DMS153 treated with DMSO at 0.1 percent for 48 hours (cell line): Measurements from ENCODE around the gene WTAP.
"Not testable (repeated sequence)": the region's sequence is repeated elsewhere in the genome, so short reads cannot be mapped to it uniquely, and the experiment has no call there.

Experiments used
- DNase-seq: peaks from one replicate; lab custom pipeline; 2025; ENCODE audit not compliant: unreplicated experiment; lab: John Stamatoyannopoulos, UW

Gene WTAP

DNA sequence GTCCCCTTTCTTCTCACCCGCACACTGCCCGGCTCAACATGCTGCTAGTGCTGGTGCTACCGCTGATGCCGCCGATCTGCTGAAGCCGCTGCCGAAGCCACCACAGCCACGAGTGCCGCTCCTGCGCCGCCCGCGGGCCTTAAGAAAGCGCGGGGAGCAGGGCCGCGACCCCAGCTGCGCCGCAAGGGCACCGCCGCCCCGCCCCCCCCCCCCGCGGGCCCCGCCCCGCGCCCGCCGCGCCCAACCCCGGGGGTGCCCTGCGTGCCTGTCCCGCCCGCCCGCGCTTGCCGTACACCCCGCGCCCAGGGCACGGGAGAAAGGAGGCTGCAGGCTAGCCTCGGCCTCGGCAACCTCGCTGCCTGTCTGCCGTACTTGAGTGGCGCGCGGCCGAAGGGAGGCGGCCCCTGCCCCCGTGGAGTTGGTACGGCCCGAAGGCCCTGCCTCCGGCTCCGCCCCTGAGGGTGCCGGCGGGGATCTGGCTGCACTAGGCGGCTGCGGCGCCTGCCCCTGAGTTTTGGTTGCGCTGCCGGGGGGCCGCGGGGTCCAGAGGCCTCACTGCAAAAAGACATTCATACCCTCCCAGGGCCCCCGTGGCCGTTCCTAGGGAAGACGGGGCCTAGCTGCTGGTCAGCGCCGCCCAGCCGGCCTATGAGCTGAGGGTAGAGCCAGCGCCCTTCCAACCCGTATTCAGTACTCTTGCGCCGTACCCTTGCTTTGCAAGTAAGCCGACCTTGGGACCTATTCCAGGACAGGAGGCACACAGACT is 34.0 kb upstream of the WTAP start, which contains the start of gene SOD2:
Gene SOD2, minus strand, starts transcription at position 114 of the 766 bp plus-strand sequence. Its CDS starts 74 bp downstream, at position 40.
- peak; percentile 74 for DNase-seq

DNA sequence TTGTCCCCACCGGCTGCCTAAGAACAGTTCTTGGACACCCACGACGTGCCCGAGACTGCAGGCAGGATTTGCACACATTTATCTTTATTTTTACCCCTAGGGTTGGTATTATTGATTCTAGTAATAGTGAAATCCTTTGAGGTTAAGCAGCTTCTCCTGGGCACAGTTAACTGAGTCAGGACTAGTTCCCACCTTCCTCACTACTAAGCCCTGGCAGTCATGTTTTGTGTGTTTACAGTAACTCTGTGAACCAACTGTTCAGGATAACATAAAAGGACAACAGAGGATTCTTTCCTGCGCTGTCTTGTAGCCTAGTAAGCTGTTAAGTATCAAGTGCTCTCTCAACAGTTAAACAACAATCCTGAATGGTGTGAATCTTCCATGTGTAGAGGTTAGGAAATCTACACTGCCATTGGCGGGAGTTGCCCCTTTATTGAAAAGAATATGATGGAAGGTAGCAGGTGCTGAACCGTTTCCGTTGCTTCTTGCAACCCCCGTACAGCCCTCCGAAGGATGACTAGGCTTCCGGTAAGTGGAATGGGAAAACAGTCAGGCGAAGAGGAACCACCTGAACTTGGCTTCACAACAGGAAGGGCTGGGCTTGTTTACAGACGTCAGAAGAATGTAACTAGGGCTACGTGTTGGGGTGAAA is 33.3 kb upstream of the WTAP start:
- peak; percentile 75 for DNase-seq

DNA sequence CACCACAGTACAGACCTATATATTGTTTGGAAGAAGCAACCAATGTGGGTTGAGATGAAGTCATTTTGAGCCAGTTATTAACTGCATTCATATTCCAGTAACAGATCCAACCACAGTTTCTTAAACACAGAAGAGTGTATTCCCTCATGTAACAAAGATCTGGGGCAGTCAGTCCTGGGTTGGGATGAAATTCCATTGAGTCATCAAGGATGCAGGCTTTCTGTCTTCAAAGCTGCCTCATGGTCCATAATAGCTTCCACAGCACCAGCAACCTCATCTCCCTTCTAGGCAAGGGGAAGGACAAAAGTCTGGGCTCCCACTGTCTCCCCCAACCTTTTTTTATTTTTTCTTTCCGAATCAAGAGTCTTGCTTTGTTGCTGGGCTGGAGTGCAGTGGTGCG is 31.3 kb upstream of the WTAP start:
- no peak for DNase-seq

DNA sequence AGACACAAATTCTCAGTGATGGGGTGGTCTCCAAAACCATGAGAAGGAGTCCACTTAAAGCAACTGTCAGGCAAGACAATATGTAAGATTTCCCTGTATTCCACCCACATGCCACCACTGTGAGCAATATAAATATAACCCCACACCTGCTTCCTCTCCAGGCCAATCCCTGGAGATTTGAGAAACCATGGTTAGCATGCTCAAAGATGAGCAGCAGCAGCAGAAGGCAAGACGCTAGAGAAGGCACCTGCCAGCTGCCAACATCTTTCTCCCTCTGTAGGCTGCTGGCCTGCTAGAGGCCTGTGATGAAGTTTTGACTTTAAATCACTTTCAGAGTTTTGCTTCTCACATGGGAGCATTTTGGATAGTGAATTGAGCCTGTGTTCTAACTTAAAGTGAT is 26.3 kb upstream of the WTAP start:
- DNase-seq = no peak

DNA sequence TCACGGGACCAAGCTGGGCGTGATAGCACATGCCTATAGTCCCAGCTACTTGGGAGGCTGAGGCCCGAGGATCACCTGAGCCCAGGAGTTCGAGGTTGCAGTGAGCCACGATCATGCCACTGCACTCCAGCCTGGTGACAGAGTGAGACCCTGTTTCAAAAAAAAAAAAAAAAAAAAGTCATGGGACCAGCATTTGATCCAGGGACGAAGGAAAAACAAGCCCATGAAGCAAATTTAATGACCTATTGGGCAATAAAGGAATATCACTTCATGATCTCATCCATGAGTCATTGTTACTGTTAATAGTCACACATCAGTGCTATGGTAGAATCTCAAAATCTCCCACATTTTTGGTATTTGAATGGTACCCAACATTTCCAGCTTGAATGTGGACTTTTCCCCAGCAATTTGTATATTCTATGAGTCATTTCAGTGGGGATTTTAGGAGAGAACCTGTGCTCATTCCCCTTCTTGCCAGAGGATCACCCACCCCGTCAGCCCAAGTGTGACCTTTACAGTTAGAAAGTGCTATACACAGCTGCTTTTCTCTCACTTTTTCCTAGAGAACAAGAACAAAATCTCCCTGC is 25.8 kb upstream of the WTAP start:
- no peak for DNase-seq

DNA sequence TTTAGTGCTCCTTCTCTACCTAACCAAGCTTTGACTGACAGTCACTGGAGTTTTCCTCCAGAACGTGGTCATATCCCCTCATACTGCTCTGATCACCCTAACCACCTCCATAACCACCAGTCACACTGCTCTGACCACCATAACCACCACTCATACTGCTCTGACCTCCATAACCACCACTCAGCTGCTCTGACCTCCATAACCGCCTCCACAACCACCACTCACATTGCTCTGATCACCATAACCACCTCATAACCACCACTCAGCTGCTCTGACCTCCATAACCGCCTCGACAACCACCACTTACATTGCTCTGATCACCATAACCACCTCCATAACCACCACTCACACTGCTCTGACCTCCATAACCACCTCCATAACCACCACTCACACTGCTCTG is 16.7 kb upstream of the WTAP start:
- not testable (repeated sequence) for DNase-seq

DNA sequence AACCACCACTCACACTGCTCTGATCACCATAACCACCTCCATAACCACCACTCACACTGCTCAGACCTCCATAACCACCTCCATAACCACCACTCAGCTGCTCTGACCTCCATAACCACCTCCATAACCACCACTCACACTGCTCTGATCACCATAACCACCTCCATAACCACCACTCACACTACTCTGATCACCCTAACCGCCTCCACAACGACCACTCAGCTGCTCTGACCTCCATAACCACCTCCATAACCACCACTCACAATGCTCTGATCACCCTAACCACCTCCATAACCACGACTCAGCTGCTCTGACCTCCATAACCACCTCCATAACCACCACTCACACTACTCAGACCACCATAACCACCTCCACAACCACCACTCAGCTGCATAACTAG is 14.9 kb upstream of the WTAP start:
- DNase-seq = not testable (repeated sequence)

DNA sequence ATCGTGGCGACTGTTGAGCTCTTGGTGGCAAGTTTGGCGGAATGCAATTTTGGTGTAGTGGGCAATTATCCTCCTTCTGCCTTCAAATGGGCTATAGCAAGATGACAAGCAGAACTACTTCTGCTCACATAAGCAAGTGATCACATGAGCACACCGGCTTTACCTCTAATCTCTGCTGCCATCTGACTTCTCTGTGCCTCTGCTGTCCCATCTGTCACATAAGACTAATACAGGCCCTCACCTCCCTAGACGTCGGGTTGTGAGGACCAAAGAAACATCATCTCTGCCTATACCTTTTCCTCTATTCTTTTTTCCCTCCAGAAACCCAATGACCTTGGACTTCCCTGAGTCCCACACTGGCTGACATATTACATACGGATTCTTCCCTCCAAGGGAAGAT is 13.3 kb upstream of the WTAP start:
- DNase-seq = no peak

DNA sequence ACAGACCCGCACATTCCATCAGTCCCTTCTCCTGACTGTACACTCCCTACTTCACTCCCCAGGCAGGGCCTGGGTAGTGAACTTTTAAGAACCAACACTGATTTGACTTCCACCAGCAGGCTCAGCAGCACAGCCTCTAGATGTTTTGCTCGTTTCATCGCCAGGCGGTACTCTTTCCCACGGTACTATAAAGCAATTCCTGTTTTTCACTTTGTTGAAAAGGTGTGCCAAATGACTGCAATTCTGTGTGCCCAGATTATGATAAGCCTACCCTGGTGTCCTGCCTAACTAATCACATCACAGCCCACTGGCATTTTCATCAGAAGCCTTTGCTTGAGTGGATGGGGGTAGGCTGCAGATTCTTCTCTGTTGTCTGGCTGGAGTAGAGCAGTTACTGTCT is 12.9 kb upstream of the WTAP start:
- no peak for DNase-seq

DNA sequence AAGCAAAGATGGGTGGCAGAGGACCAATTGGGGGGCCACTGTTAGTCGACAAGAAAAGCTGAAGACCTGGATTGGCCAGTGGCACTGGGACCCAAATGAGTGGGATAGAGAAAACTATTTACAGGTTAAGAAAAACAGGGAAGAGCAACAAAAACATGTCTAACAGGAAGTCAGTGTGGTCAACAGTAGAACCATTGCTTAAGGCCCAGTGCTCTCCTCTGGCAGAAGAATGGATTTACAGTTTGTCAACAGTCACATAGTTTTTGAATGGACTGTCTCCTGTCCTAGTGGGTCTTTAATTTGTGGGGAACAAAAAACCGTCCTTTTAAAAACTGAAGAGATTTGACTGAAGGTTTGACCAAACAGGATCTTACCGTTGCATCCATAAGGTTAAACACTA is 12.1 kb upstream of the WTAP start:
- no peak for DNase-seq

DNA sequence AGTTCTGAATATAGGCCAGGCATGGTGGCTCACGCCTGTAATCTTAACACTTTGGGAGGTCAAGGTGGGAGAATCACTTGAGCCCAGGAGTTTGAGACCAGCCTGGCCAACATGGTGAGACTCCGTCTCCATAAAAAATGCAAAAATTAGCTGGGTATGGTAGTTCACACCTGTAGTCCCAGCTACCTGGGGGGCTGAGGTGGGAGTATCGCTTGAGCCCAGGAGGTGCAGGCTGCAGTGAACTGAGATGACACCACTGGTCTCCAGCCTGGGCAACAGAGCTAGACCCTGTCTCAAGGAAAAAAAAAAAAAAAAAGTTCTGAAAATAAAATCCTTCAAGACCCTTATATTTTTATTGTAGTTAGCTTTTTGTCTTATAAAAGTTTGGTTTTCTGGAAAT is 11.7 kb upstream of the WTAP start:
- DNase-seq = no peak

DNA sequence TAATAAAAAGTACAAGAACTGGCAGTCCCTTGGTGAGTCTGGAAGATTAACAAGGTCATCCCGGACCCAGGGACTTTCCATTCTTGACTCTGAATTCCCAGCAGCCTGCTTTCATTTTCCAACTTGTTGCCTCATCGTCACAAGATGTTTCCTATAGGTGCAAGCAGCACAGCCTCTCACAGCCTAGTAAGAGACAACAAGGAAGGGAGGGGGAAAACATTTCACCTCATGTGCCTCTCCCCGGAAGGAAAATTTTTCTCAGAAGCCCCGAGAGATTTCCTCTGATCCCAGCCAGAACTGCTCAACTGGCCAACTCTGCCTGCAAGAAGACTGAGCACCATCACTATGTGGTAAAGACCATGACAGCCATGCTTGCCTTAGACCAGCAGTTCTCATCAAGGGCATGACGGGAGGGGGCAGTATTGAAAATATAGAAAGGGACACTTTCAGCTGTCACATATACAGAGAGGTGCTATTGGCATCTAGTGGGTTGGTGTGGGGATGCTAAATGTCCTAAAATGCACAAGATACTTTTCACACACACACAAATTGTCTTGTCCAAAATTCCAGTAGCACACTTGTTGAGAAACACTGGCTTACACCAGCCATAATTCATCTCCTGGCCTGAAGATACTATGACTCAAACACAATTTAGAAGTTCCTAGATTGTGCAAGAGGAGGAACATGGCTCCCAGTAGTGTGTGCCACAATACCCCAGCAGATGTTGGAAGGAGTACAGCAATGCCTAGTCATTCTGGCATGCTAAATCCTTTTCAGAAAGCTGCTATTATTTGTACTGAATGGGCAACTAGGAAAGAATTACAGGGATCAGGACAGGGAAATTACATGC is 10.8 kb upstream of the WTAP start:
- no peak for DNase-seq

DNA sequence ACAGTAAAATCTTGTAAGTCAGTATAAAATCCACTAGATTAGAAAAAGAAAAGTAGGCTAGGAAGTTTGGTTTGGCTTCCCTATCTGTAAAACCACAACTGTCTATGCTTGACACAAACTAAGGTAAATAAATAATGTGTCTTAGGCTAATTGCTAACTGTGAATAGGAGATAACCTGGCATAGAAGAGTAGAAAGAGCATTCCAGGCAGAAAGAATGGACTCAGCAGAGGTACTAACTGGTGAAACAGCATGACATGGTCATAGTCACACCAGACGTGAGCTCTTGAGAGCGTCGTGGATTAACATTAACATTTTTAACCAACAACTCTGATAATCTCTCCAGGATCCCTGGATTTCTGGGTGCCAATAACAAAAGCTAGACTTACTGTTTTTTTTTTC is 8.7 kb upstream of the WTAP start:
- DNase-seq = no peak

DNA sequence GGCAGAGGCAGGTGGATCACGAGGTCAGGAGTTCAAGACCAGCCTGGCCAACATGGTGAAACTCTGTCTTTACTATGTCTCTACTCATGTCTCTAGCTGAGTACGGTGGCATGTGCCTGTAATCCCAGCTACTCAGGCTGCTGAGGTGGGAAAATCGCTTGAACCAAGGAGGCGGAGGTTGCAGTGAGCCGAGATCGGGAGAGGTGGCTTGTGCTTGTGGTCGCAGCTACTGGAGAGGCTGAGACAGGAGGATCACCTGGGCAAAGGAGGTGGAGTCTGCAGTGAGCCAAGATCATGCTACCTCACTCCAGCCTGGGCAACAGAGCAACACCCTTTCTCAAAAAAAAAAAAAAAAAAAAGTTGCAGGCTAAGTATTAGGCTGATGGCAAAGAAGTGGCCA is 8.0 kb upstream of the WTAP start:
- no peak for DNase-seq

DNA sequence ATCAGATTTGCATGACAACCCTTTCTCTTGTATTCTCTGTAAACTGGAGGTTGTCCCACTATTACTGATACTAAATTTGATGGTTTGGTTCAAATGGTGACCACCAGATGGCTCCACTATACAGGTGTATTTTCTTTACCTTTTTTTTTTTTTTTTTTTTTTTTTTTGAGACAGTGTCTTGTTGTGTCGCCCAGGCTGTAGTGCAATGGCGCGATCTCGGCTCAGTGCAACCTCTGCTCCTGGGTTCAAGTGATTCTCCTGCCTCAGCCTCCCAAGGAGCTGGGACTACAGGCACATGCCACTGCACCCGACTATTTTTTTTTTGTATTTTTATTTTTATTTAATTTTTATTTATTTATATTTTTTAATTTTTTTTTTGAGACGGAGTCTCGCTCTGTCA is 6.6 kb upstream of the WTAP start:
- DNase-seq = peak; percentile 5

DNA sequence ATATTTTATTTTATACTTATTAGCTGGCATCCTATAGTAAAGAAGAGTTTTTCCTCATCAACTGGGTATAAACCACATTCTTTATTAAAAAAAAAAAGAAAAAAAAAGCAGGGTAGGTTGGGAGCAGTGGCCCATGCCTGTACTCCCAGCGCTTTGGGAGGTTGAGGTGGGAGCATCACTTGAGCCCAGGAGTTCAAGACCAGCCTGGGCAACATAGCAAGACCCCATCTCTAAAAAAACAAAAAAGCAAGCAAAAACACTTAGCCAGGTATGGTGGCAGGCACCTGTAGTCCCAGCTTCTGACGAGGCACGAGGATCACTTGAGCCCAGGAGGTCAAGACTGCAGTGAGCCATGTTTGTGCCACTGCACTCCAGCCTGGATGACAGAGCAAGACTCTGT is 5.3 kb upstream of the WTAP start:
- DNase-seq = not testable (repeated sequence)

DNA sequence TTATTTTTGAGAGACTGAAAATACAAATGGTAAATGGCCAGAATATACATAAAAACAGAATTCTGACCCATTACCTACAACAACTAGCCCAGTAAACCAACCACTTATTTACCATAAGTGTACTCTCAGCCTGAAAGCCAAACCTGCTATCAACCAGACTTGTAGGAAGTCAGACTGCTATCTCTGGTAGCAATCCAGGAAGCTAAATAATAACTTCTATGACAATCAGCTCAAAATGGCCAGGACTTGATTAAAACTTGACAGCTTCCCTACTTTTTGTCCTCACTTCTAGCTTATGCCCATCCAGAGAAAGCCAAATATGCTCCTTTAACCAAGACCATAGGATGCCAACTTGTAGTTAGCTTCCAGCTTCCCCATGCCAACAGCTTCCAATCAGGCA is 4.7 kb upstream of the WTAP start:
- no peak for DNase-seq

DNA sequence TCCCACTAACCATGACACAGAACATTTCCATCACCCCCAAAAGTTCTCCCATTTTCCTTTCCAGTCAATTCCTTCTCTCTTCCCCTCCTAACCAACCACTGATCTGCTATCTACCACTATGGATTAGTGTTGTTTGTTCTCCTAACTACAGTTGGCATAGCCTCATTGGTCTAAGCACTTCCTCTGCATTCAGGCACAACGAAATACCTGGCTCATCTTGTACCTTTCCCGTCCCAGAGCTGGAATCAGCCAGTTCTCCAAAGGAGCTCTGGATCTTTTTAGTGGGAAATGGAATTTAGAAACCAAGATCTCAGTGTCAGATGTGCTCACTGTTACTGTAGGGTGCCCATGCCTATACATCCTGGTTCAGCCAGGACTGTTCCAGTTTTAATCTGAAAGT is 4.0 kb upstream of the WTAP start:
- no peak for DNase-seq

DNA sequence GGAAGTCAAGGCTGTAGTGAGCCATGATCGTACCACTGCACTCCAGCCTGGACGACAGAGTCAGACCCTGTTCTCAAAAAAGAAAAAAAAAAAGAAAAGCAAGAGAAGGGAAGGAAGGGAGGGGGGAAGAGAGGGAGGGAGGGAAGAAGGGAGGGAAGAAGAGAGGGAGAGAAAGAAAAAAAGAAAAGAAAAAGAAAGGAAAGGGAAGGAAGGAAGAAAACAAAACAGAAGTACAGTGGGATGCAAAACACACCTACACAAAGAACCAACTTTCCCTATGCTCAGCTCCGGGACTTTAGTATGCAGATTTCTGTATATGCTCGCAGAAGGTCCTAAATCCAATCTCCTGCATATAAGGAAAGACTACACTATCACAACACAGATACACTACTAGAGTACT is 2.5 kb upstream of the WTAP start:
- no peak for DNase-seq

DNA sequence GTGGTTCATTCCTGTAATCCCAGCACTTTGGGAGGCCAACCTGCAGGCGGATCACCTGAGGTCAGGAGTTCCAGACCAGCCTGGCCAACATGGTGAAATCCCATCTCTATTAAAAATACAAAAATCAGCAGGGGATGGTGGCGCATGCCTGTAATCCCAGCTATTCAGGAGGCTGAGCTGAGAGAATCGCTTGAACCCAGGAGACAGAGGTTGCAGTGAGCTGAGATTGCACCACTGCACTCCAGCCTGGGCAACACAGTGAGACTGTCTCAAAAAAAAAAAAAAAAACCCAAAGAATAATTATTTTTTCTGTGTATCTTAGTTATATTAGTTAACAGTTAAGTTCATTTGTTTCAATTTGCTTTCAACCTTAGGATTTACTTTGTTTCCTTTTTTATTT is 2.1 kb upstream of the WTAP start:
- DNase-seq = not testable (repeated sequence)

DNA sequence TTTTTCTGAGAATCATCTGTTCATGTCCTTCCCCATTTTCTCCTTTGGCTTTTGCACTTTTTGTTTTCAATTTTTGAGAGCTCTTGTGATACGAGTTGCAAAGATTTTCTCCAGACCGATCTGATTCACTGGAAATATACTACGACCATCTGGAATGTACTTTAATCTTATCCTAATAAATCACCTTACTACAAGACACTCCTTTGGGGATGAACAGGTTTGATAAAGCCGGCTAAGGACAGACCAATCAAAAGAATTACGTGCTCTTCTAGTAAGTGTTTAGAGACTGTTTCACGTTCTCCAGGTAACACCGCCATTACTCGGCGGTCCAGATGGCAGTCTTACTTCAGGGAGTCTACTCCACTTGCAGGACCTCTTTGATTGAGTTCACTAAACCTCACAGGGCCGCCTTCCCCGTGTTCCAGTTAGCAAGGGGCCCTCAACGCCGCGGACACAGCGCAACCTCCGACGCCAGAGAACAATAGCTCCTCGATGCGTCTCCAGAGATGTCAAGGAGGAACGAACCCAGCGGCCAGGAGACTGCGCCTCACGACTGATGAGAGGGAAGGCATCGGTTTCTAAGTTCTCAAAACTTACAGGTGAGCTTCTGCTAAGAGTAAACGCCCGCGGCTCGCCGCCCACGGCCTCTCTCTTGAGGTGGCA is 920 bp upstream of the WTAP start:
- peak; percentile 59 for DNase-seq
